Lower leg skin (tissue), 4 donors: ENCODE data around the gene PPFIA1. TPM values are rescaled to one million over a fixed set of nuclear protein-coding genes. Genes with fewer than 3 reads are reported as not detected.

Source experiments
- DNase-seq, 2 donors: peaks; one replicate each; pipeline ENCODE4 v3.0.0-alpha.2; 2019; ENCODE audit warnings: low spot score in 2 of 2
- H3K4me3 ChIP-seq: fragments of 200-600 bp; sonication (generic); 2 replicates; pipeline ENCODE4 v1.5.1; 2017; ENCODE audit warnings: mild to moderate bottlenecking, low read depth; ENCODE audit not compliant: poor library complexity, severe bottlenecking
- POLR2A ChIP-seq, 2 donors: fragments of 450-650 bp; IDR thresholded peaks; one replicate each; pipeline ENCODE4 v1.6.1; 2016 to 2017; ENCODE audit warnings: antibody characterized with exemption in 2 of 2, mild to moderate bottlenecking in 1 of 2, moderate library complexity in 1 of 2
- WGBS, 2 donors: methylation state at CpG; one replicate each; pipeline ENCODE4 v1.1.5; 2018; 5-methylcytosine and 5-hydroxymethylcytosine counted together
- intact Hi-C: fragments of 100-400 bp; cut with DNase I; formaldehyde crosslinking; loops from one replicate; pipeline ENCODE4 v1.15.0; 2023; ENCODE audit warnings: low total_unique reads
- total RNA-seq, 4 donors: library from RNA; depleted of rRNA; stranded (reverse); fragments of >200 nt; gene quantifications; one replicate each; pipeline ENCODE4 v1.1.0, GENCODE V29; 2016
- TF ChIP-seq, protein P1 (sequence below), 3 donors: fragments of 450-650 bp; IDR thresholded peaks; one replicate each; pipeline ENCODE4 v1.5.1; 2016; ENCODE audit warnings: antibody characterized with exemption in 3 of 3, mild to moderate bottlenecking in 3 of 3, moderate library complexity in 2 of 3

Gene PPFIA1
- total RNA-seq, 4 donors from 2014 or later = 31.9 to 61.7 (median 48.5) TPM

DNA sequence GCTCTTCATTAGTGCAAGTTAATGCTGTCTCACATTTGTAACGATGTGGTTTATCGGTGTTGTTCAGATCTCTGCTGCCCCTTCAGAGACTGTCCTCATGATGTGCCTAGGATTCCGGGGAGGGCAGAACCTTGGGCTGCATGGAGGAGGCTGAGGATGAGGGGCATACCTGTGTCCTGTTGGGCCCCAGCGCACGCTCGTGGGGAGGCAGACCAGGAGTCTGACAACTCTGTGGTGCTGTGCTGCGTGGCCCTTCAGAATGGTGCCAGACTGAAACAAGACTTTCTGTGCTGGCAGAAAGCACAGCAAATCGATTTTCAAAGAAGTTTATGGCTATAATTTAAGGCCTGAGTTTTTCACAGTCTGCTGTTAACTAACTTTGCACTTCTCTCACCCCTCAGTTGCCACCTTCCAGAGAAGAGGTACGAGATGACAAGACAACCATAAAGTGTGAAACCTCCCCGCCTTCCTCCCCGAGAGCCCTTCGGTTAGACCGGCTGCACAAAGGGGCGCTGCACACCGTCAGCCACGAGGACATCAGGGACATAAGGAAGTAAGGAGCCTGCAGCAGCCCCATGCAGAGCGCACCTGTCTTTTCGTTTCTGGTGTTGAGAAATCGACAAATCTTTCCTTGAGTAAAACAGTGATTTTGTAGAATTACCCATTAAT is 83.5 kb downstream of the PPFIA1 start:
- TF ChIP-seq POLR2A (IDR thresholded peaks at IDR 0.05) = no peak
- TF ChIP-seq, protein P1, sequence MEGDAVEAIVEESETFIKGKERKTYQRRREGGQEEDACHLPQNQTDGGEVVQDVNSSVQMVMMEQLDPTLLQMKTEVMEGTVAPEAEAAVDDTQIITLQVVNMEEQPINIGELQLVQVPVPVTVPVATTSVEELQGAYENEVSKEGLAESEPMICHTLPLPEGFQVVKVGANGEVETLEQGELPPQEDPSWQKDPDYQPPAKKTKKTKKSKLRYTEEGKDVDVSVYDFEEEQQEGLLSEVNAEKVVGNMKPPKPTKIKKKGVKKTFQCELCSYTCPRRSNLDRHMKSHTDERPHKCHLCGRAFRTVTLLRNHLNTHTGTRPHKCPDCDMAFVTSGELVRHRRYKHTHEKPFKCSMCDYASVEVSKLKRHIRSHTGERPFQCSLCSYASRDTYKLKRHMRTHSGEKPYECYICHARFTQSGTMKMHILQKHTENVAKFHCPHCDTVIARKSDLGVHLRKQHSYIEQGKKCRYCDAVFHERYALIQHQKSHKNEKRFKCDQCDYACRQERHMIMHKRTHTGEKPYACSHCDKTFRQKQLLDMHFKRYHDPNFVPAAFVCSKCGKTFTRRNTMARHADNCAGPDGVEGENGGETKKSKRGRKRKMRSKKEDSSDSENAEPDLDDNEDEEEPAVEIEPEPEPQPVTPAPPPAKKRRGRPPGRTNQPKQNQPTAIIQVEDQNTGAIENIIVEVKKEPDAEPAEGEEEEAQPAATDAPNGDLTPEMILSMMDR (IDR thresholded peaks at IDR 0.05) = no peak
- 90% methylated on average over 19 of the region's 19 CpGs for WGBS, 2 donors
- no peak for DNase-seq
- intact Hi-C loops = no loop called here
- no peak overlapping the region for H3K4me3 ChIP-seq

DNA sequence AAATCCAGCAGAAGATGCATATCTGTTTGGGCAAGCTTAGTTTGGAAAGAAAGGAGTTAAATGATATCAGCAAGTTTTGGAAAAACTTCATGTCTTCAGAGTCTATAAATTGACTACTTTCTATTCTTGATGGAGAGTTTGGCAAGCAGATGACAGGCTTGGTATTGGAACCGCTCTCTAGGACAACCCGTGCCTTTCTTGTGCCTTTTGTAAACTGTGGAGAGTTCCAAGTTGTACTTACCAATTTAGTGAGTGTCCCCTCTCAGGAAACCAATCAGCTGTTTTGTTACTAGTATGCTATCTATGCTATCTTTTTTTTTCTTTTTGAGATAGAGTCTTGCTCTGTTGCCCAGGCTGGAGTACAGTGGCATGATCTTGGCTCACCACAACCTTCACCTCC is 84.1 kb downstream of the PPFIA1 start:
- WGBS, 2 donors = 89 to 96% methylated on average over 2 of the region's 2 CpGs
- no peak overlapping the region for H3K4me3 ChIP-seq
- TF ChIP-seq POLR2A (IDR thresholded peaks at IDR 0.05) = no peak
- TF ChIP-seq, protein P1 (IDR thresholded peaks at IDR 0.05) = no peak
- no peak for DNase-seq
- intact Hi-C loops = no loop called here

DNA sequence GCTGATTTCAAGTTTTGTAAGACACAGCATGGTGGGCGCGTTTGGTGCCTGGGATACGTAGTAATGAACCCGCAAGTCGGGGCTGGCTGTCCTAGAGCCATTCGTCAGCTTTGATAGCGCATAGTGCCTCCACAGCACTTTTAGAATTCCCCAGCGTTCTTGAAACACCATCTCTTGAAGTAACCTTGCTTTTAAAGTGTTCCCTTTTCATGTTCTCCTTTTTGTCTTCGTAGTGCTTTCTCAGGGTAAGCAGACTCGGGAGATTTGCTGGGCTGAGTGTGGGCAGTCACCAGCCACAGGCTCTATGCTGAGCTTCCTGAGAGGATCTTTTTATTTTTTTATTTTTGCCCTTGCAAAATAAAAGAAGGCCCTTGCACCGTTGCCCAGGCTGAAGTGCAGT is 88.3 kb downstream of the PPFIA1 start:
- DNase-seq = peak in 1 of 2 donors; percentile 32
- WGBS, 2 donors = 87 to 89% methylated on average over 11 of the region's 11 CpGs
- no peak overlapping the region for H3K4me3 ChIP-seq
- TF ChIP-seq, protein P1 (IDR thresholded peaks at IDR 0.05) = no peak
- TF ChIP-seq POLR2A (IDR thresholded peaks at IDR 0.05) = no peak
- intact Hi-C loops = no loop called here

DNA sequence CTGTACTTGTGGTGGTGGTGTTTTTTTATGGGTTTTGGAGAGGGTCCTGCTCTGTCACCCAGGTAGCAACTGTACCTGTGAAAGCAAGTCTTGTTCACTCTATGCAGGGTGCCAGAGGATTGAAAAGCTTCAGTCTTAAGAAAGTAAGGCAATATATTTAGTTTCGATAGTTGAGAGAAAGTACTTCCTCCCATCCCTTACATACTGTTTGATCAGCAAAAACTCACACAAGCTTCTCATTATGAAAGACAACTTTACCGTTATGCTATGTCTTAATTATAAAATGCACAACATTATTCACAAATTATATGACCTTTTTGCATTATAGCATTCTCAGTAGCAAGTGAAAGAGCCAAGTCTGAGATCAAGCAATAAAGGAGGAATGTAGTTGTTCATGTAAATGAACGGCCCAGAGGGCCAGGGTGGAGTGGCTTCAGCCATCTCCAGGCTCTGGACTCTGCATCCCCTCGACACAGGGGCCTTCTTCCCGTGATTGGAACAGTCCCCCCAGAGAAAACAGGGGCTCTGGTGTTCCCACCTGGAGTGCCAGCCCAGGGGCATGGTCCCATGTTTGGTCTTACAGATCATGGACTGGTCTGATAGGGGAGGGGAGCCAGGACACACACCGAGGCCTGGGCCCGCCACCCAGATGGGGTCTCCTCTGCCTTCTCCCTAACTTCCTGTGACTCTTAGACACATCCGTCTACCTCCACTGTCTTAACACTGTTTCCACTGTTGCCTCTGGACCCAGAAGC is 89.1 kb downstream of the PPFIA1 start:
- H3K4me3 ChIP-seq = no peak overlapping the region
- intact Hi-C loops = no loop called here
- 87 to 93% methylated on average over 8 of the region's 8 CpGs for WGBS, 2 donors
- TF ChIP-seq, protein P1 (IDR thresholded peaks at IDR 0.05) = no peak
- TF ChIP-seq POLR2A (IDR thresholded peaks at IDR 0.05) = no peak
- DNase-seq = no peak

DNA sequence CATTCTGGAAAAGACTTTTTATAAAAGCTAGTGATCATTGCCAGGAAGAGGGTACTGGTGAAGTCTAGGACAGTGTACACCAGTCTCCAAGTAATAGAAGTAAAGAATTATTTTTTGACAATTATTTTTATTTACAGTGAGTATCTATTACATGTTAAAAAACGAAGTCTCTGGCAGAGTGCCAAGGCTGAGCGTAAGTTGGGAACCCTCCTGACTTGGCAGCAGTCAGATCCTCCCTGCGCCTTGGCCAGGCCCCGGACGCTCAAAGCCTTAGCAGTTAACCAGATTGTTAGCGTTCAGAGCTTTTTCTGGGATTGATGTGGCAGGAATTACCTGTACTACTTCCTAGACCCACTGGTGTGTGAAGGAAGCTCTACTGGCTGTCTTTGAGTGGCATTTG is 89.7 kb downstream of the PPFIA1 start:
- TF ChIP-seq POLR2A (IDR thresholded peaks at IDR 0.05) = no peak
- TF ChIP-seq, protein P1 (IDR thresholded peaks at IDR 0.05) = no peak
- intact Hi-C loops = no loop called here
- DNase-seq = no peak
- no peak overlapping the region for H3K4me3 ChIP-seq
- 67 to 83% methylated on average over 6 of the region's 6 CpGs for WGBS, 2 donors
